ENCODE results near the gene GPR17.

GPR17 gene

GRCh38 chr2:127614731-127615130 lies 31.2 kb upstream of the GPR17 start:
- DNase-seq (ENCODE audit: low spot score), result no peak

- no peak for DNase-seq (ENCODE audit: low spot score)
Observed at GRCh38 chr2:127615511-127616166, 30.3 kb upstream of the GPR17 start.

- DNase-seq (ENCODE audit: low spot score), result no peak
Observed at GRCh38 chr2:127618551-127619202, 27.3 kb upstream of the GPR17 start.

- DNase-seq (ENCODE audit: low spot score), result no peak
Observed at GRCh38 chr2:127619203-127619590, 26.8 kb upstream of the GPR17 start.

GRCh38 chr2:127619877-127620705 lies 25.9 kb upstream of the GPR17 start:
- no peak for DNase-seq (ENCODE audit: low spot score)

GRCh38 chr2:127620866-127621265 lies 25.1 kb upstream of the GPR17 start:
- DNase-seq (ENCODE audit: low spot score), result no peak

- DNase-seq (ENCODE audit: low spot score), result no peak
Observed at GRCh38 chr2:127621981-127622431, 23.9 kb upstream of the GPR17 start.

- no peak for DNase-seq (ENCODE audit: low spot score)
Observed at GRCh38 chr2:127622561-127623387, 23.2 kb upstream of the GPR17 start.

GRCh38 chr2:127623388-127624319 lies 22.3 kb upstream of the GPR17 start:
- no peak for DNase-seq (ENCODE audit: low spot score)

- no peak for DNase-seq (ENCODE audit: low spot score)
Observed at GRCh38 chr2:127624320-127624755, 21.6 kb upstream of the GPR17 start.

- no peak for DNase-seq (ENCODE audit: low spot score)
Observed at GRCh38 chr2:127624756-127625571, 21.0 kb upstream of the GPR17 start.

GRCh38 chr2:127625572-127625951 lies 20.4 kb upstream of the GPR17 start:
- no peak for DNase-seq (ENCODE audit: low spot score)

GRCh38 chr2:127626175-127626574 lies 19.8 kb upstream of the GPR17 start:
- no peak for DNase-seq (ENCODE audit: low spot score)

GRCh38 chr2:127626917-127627739 lies 18.8 kb upstream of the GPR17 start:
- DNase-seq (ENCODE audit: low spot score), result no peak

- no peak for DNase-seq (ENCODE audit: low spot score)
Observed at GRCh38 chr2:127627740-127628571, 18.0 kb upstream of the GPR17 start.

- DNase-seq (ENCODE audit: low spot score), result no peak
Observed at GRCh38 chr2:127628767-127629614, 17.0 kb upstream of the GPR17 start.

GRCh38 chr2:127629637-127630036 lies 16.3 kb upstream of the GPR17 start:
- DNase-seq (ENCODE audit: low spot score), result no peak

Measured in COLO829 (cell line).